LNCAP (cell line): Measurements from ENCODE around the gene MAP2K5.
A peak's percentile ranks its signal among the peaks of the same experiment; 100 is the strongest.

ENCODE experiments used
- CTCF ChIP-seq: fragments of 450-650 bp; IDR thresholded peaks from 2 replicates; pipeline ENCODE4 v1.5.1; 2017; ENCODE audit warnings: mild to moderate bottlenecking

MAP2K5 gene

GRCh38 chr15:67836477-67836876 is 294.0 kb downstream of the MAP2K5 start:
- peak; percentile 82 for TF ChIP-seq CTCF

DNA sequence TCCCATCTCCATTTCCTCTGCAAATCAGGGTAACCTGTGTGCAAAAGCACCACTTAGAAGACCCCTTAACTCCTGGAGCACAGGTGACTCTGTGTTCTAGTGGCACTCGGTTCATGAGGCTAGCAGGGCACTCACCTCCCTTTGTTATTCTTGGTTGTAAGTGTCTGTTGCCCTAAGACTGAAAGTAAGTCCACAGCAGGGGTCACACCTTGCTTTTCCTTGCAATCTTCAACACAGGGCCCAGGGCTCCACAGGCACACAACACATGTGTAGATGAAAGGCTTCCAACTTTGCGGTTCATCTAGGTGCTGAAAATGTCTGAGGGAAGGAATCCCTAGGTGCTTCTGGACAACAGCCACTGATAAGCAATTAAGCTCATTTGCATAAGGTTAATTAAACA is 294.5 kb downstream of the MAP2K5 start:
- TF ChIP-seq CTCF: no peak

DNA sequence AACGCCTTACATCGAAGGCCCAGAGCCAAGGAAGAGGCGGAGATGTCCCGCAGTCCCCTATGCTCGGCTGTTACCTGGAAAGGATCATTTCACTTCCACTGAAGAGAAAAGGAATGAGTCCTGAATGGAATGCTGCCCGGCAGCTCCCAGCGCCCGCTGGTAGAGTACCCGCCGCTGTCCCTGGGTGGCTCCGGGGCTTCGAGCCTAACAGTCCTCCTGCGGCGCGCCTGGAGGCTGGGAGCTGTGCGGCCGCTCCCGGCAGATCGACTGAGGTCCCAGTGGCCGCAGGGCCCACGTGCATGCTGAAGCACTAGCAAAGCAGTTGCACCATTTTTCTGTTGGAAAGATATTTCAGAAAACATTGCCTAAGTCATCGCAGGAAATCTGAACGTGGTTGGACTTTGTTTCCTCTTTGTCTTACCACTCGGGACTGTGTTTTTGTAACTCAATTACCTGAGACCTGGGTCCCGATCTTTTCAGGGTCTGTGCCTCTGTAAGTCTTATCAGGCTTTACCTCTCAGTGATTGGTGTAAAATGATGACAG is 296.4 kb downstream of the MAP2K5 start:
- TF ChIP-seq CTCF: no peak

- no peak for TF ChIP-seq CTCF
These were observed 297.0 kb downstream of the MAP2K5 start for GRCh38 chr15:67839499-67839928.

DNA sequence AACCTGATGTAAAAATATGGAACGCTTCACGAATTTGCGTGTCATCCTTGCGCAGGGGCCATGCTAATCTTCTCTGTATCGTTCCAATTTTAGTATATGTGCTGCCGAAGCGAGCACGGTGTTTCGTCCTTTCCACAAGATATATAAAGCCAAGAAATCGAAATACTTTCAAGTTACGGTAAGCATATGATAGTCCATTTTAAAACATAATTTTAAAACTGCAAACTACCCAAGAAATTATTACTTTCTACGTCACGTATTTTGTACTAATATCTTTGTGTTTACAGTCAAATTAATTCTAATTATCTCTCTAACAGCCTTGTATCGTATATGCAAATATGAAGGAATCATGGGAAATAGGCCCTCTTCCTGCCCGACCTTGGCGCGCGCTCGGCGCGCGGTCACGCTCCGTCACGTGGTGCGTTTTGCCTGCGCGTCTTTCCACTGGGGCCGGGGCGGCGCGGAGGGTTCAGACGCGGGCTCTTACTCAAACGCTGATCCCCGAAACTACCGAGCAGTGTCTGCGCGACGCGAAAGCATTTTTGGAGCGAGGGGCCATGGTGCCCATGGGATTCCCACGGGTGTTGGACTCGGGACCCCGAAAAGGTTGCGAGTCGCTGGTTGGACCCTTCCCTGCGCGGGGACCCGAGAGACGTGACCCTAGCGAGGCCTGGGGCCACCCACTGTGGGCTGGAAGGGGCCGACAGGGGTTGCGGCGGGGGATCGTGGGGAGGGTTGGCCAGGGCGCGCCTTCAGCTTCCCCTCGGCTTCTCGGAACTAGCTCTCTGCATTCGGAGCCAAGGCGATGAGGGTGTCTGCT is 297.6 kb downstream of the MAP2K5 start, which contains the start of gene RNU6-1:
Gene RNU6-1, minus strand, starts transcription at position 117 of the 820 bp plus-strand sequence.
- no peak for TF ChIP-seq CTCF

GRCh38 chr15:67840749-67841512 is 298.4 kb downstream of the MAP2K5 start:
- TF ChIP-seq CTCF: no peak

DNA sequence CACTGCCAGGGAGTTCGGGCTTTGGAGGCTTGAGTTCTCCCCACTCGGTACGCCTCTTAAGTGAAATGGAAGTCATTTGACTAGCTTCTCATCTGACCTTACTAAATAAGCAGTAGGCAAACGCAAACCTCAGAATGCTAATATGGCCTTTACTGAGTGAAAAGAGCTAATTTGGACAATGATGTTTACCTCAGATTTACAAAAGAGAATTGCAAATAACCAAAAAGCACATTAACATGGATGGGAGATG is 298.9 kb downstream of the MAP2K5 start:
- TF ChIP-seq CTCF: no peak
